A673 (cell line): Measurements from ENCODE around the gene CCDC197. TPM values are rescaled to one million over a fixed set of nuclear protein-coding genes. Genes with fewer than 3 reads are reported as not detected.

Experiments
- BruUV-seq: library from RNA; stranded (reverse); fragments of 400-500 nt; replicated peaks from 2 replicates; lab custom pipeline; 2021; lab: Mats Ljungman, UMichigan
- CTCF ChIA-PET: fragments of 300-600 bp; sonication (Branson Sonifier 250); formaldehyde crosslinking; loops from one replicate; lab custom pipeline; 2022; ENCODE audit warnings: antibody characterized with exemption; lab: Charles Lee
- POLR2A ChIA-PET: fragments of 300-600 bp; sonication (Branson Sonifier 250); formaldehyde crosslinking; loops from one replicate; lab custom pipeline; 2022; ENCODE audit warnings: antibody characterized with exemption; ENCODE audit not compliant: low non-redundant PET; lab: Charles Lee
- DNase-seq: peaks from one replicate; pipeline ENCODE4 v3.0.0-alpha.2; 2015; ENCODE audit warnings: low spot score
- H3K27ac ChIP-seq: fragments of 200-600 bp; sonication (generic); 2 replicates; pipeline ENCODE4 v1.5.1; 2016; ENCODE audit warnings: mixed run types, low read depth, mild to moderate bottlenecking, mixed read lengths, antibody characterized with exemption, low read length; ENCODE audit not compliant: poor library complexity, severe bottlenecking
- H3K27me3 ChIP-seq: fragments of 200-600 bp; sonication (generic); replicated peaks from 2 replicates; pipeline ENCODE4 v1.6.1; 2017; ENCODE audit warnings: mixed run types, low read depth, mild to moderate bottlenecking, mixed read lengths, antibody characterized with exemption, low read length; ENCODE audit not compliant: insufficient read depth, poor library complexity
- H3K36me3 ChIP-seq: fragments of 200-600 bp; sonication (generic); 2 replicates; pipeline ENCODE4 v1.6.1; 2016; ENCODE audit warnings: mixed run types, mild to moderate bottlenecking, mixed read lengths, antibody characterized with exemption, low read length; ENCODE audit not compliant: insufficient read depth, poor library complexity, severe bottlenecking
- H3K4me1 ChIP-seq: fragments of 200-600 bp; sonication (generic); 2 replicates; pipeline ENCODE4 v1.6.1; 2017; ENCODE audit warnings: mixed run types, mild to moderate bottlenecking, mixed read lengths, antibody characterized with exemption, low read length; ENCODE audit not compliant: insufficient read depth, poor library complexity, severe bottlenecking
- H3K4me3 ChIP-seq: fragments of 200-600 bp; sonication (generic); 2 replicates; pipeline ENCODE4 v1.5.1; 2016; ENCODE audit warnings: low read depth, mixed run types, mild to moderate bottlenecking, mixed read lengths, low read length; ENCODE audit not compliant: poor library complexity, severe bottlenecking
- H3K9me3 ChIP-seq: fragments of 200-600 bp; sonication (generic); 2 replicates; pipeline ENCODE4 v1.6.1; 2016; ENCODE audit warnings: mixed run types, low read depth, mild to moderate bottlenecking, mixed read lengths, antibody characterized with exemption, low read length; ENCODE audit not compliant: poor library complexity, severe bottlenecking
- CTCF ChIP-seq: fragments of 300-800, 200-600 bp; sonication (generic); conservative IDR thresholded peaks from 2 replicates; pipeline ENCODE4 v1.5.1; 2017; ENCODE audit warnings: low read depth, mild to moderate bottlenecking, antibody characterized with exemption, low read length, moderate library complexity, mixed read lengths
- EZH2 ChIP-seq: fragments of 200-600 bp; sonication (generic); IDR thresholded peaks from 2 replicates; pipeline ENCODE4 v1.6.1; 2017; ENCODE audit warnings: borderline replicate concordance, low read depth, mild to moderate bottlenecking, mixed read lengths, antibody characterized with exemption, low read length; ENCODE audit not compliant: poor library complexity, severe bottlenecking
- intact Hi-C: fragments of 100-400 bp; cut with micrococcal nuclease; formaldehyde crosslinking; loops from one replicate; pipeline ENCODE4 v1.10.0; 2022; ENCODE audit not compliant: unreplicated experiment
- total RNA-seq: library from RNA; stranded (reverse); gene quantifications from 2 replicates; pipeline ENCODE4 v1.2.3, GENCODE V29; 2021

Gene CCDC197
- total RNA-seq, 1 experiment from 2014 or later, result not detected

GRCh38 chr14:93967637-93968250 lies 29.4 kb upstream of the CCDC197 start:
- DNase-seq, result no peak
- no TSS peak for BruUV-seq
- H3K4me1 ChIP-seq, result no peaks in the 10 kb centered on the region
- CTCF ChIA-PET, result no interaction called here
- H3K9me3 ChIP-seq, result no peaks in the 10 kb centered on the region
- no peaks in the 10 kb centered on the region for H3K27me3 ChIP-seq
- H3K27ac ChIP-seq, result no peak overlapping the region
- TF ChIP-seq CTCF (no peak), EZH2 (no peak)
- intact Hi-C loops, result no loop called here
- no peak overlapping the region for H3K4me3 ChIP-seq
- H3K36me3 ChIP-seq, result no peaks in the 10 kb centered on the region
- POLR2A ChIA-PET, result no interaction called here

GRCh38 chr14:93969082-93969828 lies 27.8 kb upstream of the CCDC197 start:
- Histone ChIP-seq H3K36me3 (no peaks in the 10 kb centered on the region), H3K27ac (no peak overlapping the region), H3K4me1 (no peaks in the 10 kb centered on the region), H3K9me3 (no peaks in the 10 kb centered on the region), H3K4me3 (no peak overlapping the region), H3K27me3 (no peaks in the 10 kb centered on the region)
- POLR2A ChIA-PET, result no interaction called here
- TF ChIP-seq CTCF (no peak), EZH2 (no peak)
- intact Hi-C loops, result no loop called here
- no peak for DNase-seq
- no TSS peak for BruUV-seq
- CTCF ChIA-PET, result no interaction called here

- no peaks in the 10 kb centered on the region for H3K9me3 ChIP-seq
- DNase-seq, result peak; percentile 15
- H3K36me3 ChIP-seq, result no peaks in the 10 kb centered on the region
- intact Hi-C loops, result no loop called here
- no TSS peak for BruUV-seq
- H3K4me1 ChIP-seq, result no peaks in the 10 kb centered on the region
- TF ChIP-seq EZH2 (no peak), CTCF (peak; percentile 48)
- H3K27me3 ChIP-seq, result no peaks in the 10 kb centered on the region
- CTCF ChIA-PET, result no interaction called here
- no peak overlapping the region for H3K27ac ChIP-seq
- POLR2A ChIA-PET, result no interaction called here
- no peak overlapping the region for H3K4me3 ChIP-seq
Measured at GRCh38 chr14:93970585-93970964, 26.5 kb upstream of the CCDC197 start.
